HT-29 (cell line): ENCODE data around the gene OR1J4. TPM values are rescaled to one million over a fixed set of nuclear protein-coding genes. Genes with fewer than 3 reads are reported as not detected.
"Not testable (repeated sequence)": the region's sequence is repeated elsewhere in the genome, so short reads cannot be mapped to it uniquely, and the experiment has no call there.

Experiments used
- DNase-seq: peaks from one replicate; pipeline ENCODE4 v3.0.0-alpha.2; 2015; ENCODE audit warnings: low spot score
- total RNA-seq: library from RNA; depleted of rRNA; stranded (reverse); fragments of >200 nt; shearing (Covaris generic); gene quantifications from 2 replicates; pipeline ENCODE4 v1.2.3, GENCODE V29; 2014; rRNA removed

The OR1J4 gene
- total RNA-seq, result not detected in 2 replicates

GRCh38 chr9:122518841-122519240 lies at the start of gene OR1J4:
Gene OR1J4 (plus strand): TSS chr9:122519141. CDS start chr9:122519141, 0 bp downstream.
- no peak for DNase-seq

GRCh38 chr9:122474561-122474960 lies 44.4 kb upstream of the OR1J4 start:
- DNase-seq, result no peak

- DNase-seq, result no peak
These were observed 43.2 kb upstream of the OR1J4 start for GRCh38 chr9:122475717-122476116.

- DNase-seq, result no peak
These were observed 41.6 kb upstream of the OR1J4 start for GRCh38 chr9:122477346-122477745.

- no peak for DNase-seq
These were observed 41.1 kb upstream of the OR1J4 start, which contains the start of gene OR1J1 for GRCh38 chr9:122477826-122478225. Gene OR1J1 (minus strand): TSS chr9:122477926. CDS start chr9:122477926, 0 bp downstream.

GRCh38 chr9:122479062-122479461 lies 39.9 kb upstream of the OR1J4 start:
- no peak for DNase-seq

GRCh38 chr9:122498883-122499288 lies 20.1 kb upstream of the OR1J4 start:
- peak; percentile 37 for DNase-seq

- no peak for DNase-seq
These were observed 12.0 kb upstream of the OR1J4 start for GRCh38 chr9:122506964-122507363.

- DNase-seq, result no peak
These were observed 8.4 kb upstream of the OR1J4 start, which contains the start of gene OR1J2 for GRCh38 chr9:122510502-122510901. Gene OR1J2 (plus strand): TSS chr9:122510802. CDS start chr9:122510802, 0 bp downstream.

GRCh38 chr9:122518226-122518625 lies 715 bp upstream of the OR1J4 start:
- DNase-seq, result no peak

GRCh38 chr9:122519376-122519775 lies 435 bp downstream of the OR1J4 start:
- no peak for DNase-seq

GRCh38 chr9:122526602-122527001 lies 7.7 kb downstream of the OR1J4 start:
- no peak for DNase-seq

- DNase-seq, result no peak
These were observed 8.3 kb downstream of the OR1J4 start, which contains the start of gene OR1N1 for GRCh38 chr9:122527193-122527592. Gene OR1N1 (minus strand): TSS chr9:122527293. CDS start chr9:122527293, 0 bp downstream.

GRCh38 chr9:122531157-122531556 lies 12.2 kb downstream of the OR1J4 start:
- not testable (repeated sequence) for DNase-seq

GRCh38 chr9:122536134-122536533 lies 17.2 kb downstream of the OR1J4 start:
- no peak for DNase-seq

- not testable (repeated sequence) for DNase-seq
These were observed 18.1 kb downstream of the OR1J4 start for GRCh38 chr9:122537066-122537465.

GRCh38 chr9:122538757-122539156 lies 19.8 kb downstream of the OR1J4 start:
- no peak for DNase-seq

- no peak for DNase-seq
These were observed 27.3 kb downstream of the OR1J4 start for GRCh38 chr9:122546196-122546595.

- DNase-seq, result no peak
These were observed 32.4 kb downstream of the OR1J4 start for GRCh38 chr9:122551371-122551770.

- DNase-seq, result no peak
These were observed 33.9 kb downstream of the OR1J4 start, which contains the start of gene OR1N2 for GRCh38 chr9:122552812-122553211. Gene OR1N2 (plus strand): TSS chr9:122553112. CDS start chr9:122553212, 100 bp downstream.

- no peak for DNase-seq
These were observed 42.5 kb downstream of the OR1J4 start for GRCh38 chr9:122561446-122561845.

- no peak for DNase-seq
These were observed 43.3 kb downstream of the OR1J4 start for GRCh38 chr9:122562134-122562760.

- no peak for DNase-seq
These were observed 49.0 kb downstream of the OR1J4 start for GRCh38 chr9:122567901-122568300.
